ENCODE measurements around the gene TENM4.

DNA sequence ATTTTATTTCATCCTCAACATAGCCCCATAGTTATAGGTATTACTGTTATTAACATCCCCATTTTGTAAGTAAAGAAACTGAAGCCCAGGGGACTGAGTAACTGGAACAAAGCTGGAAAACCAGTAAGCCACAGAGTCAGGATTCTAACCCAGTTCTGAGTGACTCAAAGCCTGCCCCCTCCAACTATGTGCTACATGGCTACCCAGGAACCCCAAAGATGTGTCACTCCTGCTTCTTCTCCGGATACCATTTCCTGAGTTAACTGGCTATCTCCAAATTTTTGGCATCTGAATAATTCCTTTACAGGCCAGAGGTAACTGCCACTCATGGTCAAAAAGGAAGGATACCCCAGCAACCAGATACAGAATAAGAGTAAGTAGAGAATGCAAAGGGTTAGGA is 43.6 kb downstream of the TENM4 start:
- TF ChIP-seq POLR2AphosphoS5 (IDR thresholded peaks at IDR 0.05; ENCODE audit: borderline replicate concordance, low read depth, low read length): no peak
- TF ChIP-seq EZH2 (IDR thresholded peaks at IDR 0.05): no peak
